Smooth muscle cell (in vitro differentiated cells): ENCODE results near the gene PCK2. TPM values are rescaled to one million over a fixed set of nuclear protein-coding genes. Genes with fewer than 3 reads are reported as not detected.

Source experiments
- DNase-seq: peaks from one replicate; lab custom pipeline; 2025; ENCODE audit not compliant: unreplicated experiment; lab: John Stamatoyannopoulos, UW
- H2AFZ ChIP-seq: fragments of 200-600 bp; sonication (generic); 2 replicates; pipeline ENCODE4 v1.6.0; 2016; ENCODE audit warnings: antibody characterized with exemption, low read depth, mild to moderate bottlenecking
- H3F3A ChIP-seq: fragments of 200-600 bp; sonication (generic); 2 replicates; pipeline ENCODE4 v1.6.0; 2017; ENCODE audit warnings: antibody characterized with exemption, low read depth
- H3K27ac ChIP-seq: fragments of 200-600 bp; sonication (generic); 2 replicates; pipeline ENCODE4 v1.5.1; 2016; ENCODE audit warnings: low read depth, mild to moderate bottlenecking
- H3K27me3 ChIP-seq: fragments of 200-600 bp; sonication (generic); 2 replicates; pipeline ENCODE4 v1.6.1; 2016; ENCODE audit warnings: low read depth, mild to moderate bottlenecking
- H3K36me3 ChIP-seq: fragments of 200-600 bp; sonication (generic); 2 replicates; pipeline ENCODE4 v1.5.1; 2016; ENCODE audit warnings: low read depth
- H3K4me1 ChIP-seq: fragments of 200-600 bp; sonication (generic); 2 replicates; pipeline ENCODE4 v1.5.1; 2016; ENCODE audit warnings: low read depth
- H3K4me2 ChIP-seq: fragments of 200-600 bp; sonication (generic); 2 replicates; pipeline ENCODE4 v1.6.0; 2016; ENCODE audit warnings: mild to moderate bottlenecking
- H3K4me3 ChIP-seq: fragments of 200-600 bp; sonication (generic); 2 replicates; pipeline ENCODE4 v1.5.1; 2016; ENCODE audit warnings: mild to moderate bottlenecking
- H3K79me2 ChIP-seq: fragments of 200-600 bp; sonication (generic); 2 replicates; pipeline ENCODE4 v1.6.0; 2016; ENCODE audit warnings: low read depth, mild to moderate bottlenecking
- H3K9ac ChIP-seq: fragments of 200-600 bp; sonication (generic); 2 replicates; pipeline ENCODE4 v1.6.0; 2016; ENCODE audit warnings: low read depth
- H3K9me3 ChIP-seq: fragments of 200-600 bp; sonication (generic); replicated peaks from 2 replicates; pipeline ENCODE4 v1.5.1; 2016; ENCODE audit warnings: low read depth
- H4K20me1 ChIP-seq: fragments of 200-600 bp; sonication (generic); 2 replicates; pipeline ENCODE4 v1.6.0; 2016; ENCODE audit warnings: low read depth
- WGBS: methylation state at CpG from one replicate; pipeline ENCODE4 v1.1.7; 2016; ENCODE audit warnings: low lambda C conversion rate; 5-methylcytosine and 5-hydroxymethylcytosine counted together
- polyA plus RNA-seq: library from polyadenylated mRNA; unstranded; fragments of >200 nt; fragmentation: Nextera tagmentation; extraction: Ambion mirVana; gene quantifications from 2 replicates; pipeline ENCODE4 v1.2.1, GENCODE V29; 2016
- total RNA-seq: library from RNA; depleted of rRNA; stranded (reverse); fragments of >200 nt; gene quantifications from 2 replicates; pipeline ENCODE4 v1.2.3, GENCODE V29; 2014
- TF ChIP-seq, protein P1 (sequence below): fragments of 200-600 bp; sonication (generic); IDR thresholded peaks from 2 replicates; pipeline ENCODE4 v1.5.1; 2017; ENCODE audit warnings: borderline replicate concordance, mild to moderate bottlenecking, antibody characterized with exemption; ENCODE audit not compliant: insufficient read depth, poor library complexity, severe bottlenecking

Gene PCK2
- total and polyA plus RNA-seq, 2 experiments from 2014 or later: 21.5 to 40.4 TPM

DNA sequence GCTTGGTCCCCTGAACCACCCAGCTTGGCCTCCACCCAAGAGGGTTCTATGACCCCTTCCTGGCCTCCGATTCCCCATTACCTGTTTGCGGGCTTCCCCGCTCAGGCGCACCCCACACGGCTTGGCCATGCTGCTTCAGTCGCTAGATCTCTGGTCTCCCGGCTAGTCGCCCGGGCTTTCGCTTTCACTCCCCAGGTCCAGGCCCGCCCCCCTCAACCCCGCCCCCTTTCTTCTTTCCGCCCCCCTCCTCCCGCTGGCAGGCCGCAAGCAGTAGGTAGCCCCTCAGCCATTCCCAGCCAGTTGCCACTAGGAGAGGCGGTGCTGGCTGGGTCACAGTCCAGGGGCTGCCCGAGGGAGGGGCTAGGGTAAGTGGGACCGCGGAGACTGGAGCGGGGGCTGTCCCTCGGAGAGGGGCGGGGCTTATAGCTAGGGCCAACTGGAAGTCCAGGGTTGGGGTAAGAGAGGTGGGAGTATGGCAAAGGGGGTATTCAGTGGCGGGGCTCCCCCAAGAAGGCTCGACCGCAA is 52.4 kb downstream of the PCK2 start, which contains the start of gene PSME2:
TSS of gene PSME2 (minus strand) at position 158 of the 525 bp plus-strand sequence. CDS start at position 129, 29 bp downstream.
- Histone ChIP-seq H3K9ac (peak within 1 kb of the TSS; percentile 82), H3K36me3 (no peaks in the 10 kb centered on the region), H3K27me3 (no peaks in the 10 kb centered on the region), H3K27ac (peak within 1 kb of the TSS; percentile 93), H3K9me3 (no peaks in the 10 kb centered on the region), H3K4me2 (peak within 1 kb of the TSS; percentile 88), H4K20me1 (peaks cover 9% of the 10 kb centered on the region), H2AFZ (peak within 1 kb of the TSS; percentile 85), H3K4me1 (peaks cover 15% of the 10 kb centered on the region), H3F3A (peaks cover 16% of the 10 kb centered on the region), H3K79me2 (peaks cover 24% of the 10 kb centered on the region), H3K4me3 (peak within 1 kb of the TSS; percentile 86)
- DNase-seq: peak; percentile 93
- TF ChIP-seq, protein P1, sequence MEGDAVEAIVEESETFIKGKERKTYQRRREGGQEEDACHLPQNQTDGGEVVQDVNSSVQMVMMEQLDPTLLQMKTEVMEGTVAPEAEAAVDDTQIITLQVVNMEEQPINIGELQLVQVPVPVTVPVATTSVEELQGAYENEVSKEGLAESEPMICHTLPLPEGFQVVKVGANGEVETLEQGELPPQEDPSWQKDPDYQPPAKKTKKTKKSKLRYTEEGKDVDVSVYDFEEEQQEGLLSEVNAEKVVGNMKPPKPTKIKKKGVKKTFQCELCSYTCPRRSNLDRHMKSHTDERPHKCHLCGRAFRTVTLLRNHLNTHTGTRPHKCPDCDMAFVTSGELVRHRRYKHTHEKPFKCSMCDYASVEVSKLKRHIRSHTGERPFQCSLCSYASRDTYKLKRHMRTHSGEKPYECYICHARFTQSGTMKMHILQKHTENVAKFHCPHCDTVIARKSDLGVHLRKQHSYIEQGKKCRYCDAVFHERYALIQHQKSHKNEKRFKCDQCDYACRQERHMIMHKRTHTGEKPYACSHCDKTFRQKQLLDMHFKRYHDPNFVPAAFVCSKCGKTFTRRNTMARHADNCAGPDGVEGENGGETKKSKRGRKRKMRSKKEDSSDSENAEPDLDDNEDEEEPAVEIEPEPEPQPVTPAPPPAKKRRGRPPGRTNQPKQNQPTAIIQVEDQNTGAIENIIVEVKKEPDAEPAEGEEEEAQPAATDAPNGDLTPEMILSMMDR: no peak
- WGBS: 0% methylated on average over 13 of the region's 25 CpGs

DNA sequence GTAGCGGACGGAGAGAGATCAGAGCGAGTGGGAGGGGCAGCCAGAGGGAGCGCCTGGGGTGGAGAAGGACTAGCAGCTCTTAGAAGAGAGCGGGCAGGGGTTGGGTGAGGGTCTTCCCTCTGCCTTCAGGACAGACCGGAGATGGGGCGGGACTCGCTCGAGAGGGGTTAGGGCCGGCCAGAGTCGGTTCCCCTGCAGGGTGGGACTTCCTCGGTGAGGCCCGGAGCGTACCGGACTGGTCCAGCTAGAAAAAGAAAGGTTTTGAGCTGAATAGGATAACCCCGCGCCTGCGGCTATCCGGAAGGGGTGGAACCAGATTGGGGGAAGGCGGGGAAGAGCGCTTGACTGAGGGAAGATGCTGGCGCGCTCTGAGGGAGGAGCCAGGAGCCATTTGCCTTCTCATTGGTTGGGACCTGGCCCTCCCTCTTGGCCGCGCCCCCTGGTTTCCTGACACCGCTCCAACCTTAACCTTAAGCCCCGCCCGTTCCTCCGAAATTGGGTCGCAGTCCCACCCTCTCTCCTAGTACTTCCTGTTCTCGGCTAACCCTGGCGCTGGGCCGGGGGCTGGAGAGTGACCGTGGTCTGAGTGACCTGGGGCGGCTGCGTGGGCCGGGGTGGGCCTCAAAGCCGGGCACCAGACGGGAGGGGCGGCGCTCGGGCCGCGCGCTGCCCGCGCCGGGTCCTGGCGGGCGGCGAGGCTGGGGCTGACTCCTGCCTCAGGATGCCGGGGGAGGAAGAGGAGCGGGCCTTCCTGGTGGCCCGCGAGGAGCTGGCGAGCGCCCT is 53.1 kb downstream of the PCK2 start, which contains the start of gene RNF31:
TSS of gene RNF31 (plus strand) at position 521 of the 783 bp plus-strand sequence. CDS start at position 722, 201 bp downstream.
- peak; percentile 93 for DNase-seq
- Histone ChIP-seq H3F3A (peaks cover 16% of the 10 kb centered on the region), H3K4me2 (peak within 1 kb of the TSS; percentile 88), H2AFZ (peak within 1 kb of the TSS; percentile 85), H4K20me1 (peaks cover 9% of the 10 kb centered on the region), H3K9ac (peak within 1 kb of the TSS; percentile 82), H3K4me1 (peaks cover 15% of the 10 kb centered on the region), H3K9me3 (no peaks in the 10 kb centered on the region), H3K27me3 (no peaks in the 10 kb centered on the region), H3K79me2 (peaks cover 24% of the 10 kb centered on the region), H3K4me3 (peak within 1 kb of the TSS; percentile 86), H3K36me3 (no peaks in the 10 kb centered on the region), H3K27ac (peak within 1 kb of the TSS; percentile 93)
- under 1% methylated on average over 37 of the region's 57 CpGs for WGBS
- TF ChIP-seq, protein P1: no peak

DNA sequence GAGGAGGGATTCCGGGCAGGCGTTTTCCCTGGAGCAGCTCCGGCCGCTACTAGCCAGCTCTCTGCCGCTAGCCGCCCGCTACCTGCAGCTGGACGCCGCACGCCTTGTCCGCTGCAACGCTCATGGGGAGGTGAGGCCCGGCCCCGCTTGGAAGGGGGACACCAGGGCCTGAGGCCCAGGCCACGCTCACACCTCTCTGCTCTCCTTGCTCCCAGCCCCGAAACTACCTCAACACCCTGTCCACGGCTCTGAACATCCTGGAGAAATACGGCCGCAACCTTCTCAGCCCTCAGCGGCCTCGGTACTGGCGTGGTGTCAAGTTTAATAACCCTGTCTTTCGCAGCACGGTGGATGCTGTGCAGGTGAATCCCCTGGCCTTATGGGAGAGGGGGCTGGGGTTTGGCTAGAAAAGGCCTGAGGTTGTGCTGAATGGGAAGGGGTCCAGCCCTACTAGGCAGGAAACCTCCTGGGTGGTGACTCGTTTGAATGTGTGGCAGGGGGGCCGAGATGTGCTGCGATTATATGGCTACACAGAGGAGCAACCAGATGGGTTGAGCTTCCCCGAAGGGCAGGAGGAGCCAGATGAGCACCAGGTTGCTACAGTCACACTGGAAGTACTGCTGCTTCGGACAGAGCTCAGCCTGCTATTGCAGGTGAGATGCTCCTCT is 53.8 kb downstream of the PCK2 start:
- 14% methylated on average over 25 of the region's 29 CpGs for WGBS
- no peak overlapping the region for H3K27ac ChIP-seq
- peaks cover 24% of the 10 kb centered on the region for H3K79me2 ChIP-seq
- peak overlapping the region; percentile 76 for H3K9ac ChIP-seq
- H3F3A ChIP-seq: peaks cover 13% of the 10 kb centered on the region
- peak overlapping the region; percentile 86 for H3K4me3 ChIP-seq
- H3K4me1 ChIP-seq: peaks cover 15% of the 10 kb centered on the region
- peaks cover 9% of the 10 kb centered on the region for H4K20me1 ChIP-seq
- peak overlapping the region; percentile 88 for H3K4me2 ChIP-seq
- H2AFZ ChIP-seq: peak overlapping the region; percentile 85
- no peaks in the 10 kb centered on the region for H3K9me3 ChIP-seq
- no peaks in the 10 kb centered on the region for H3K27me3 ChIP-seq
- TF ChIP-seq, protein P1: no peak
- no peaks in the 10 kb centered on the region for H3K36me3 ChIP-seq
- no peak for DNase-seq
